Adrenal gland (tissue), 12 donors: ENCODE results near the gene KIAA1614. TPM values are rescaled to one million over a fixed set of nuclear protein-coding genes. Genes with fewer than 3 reads are reported as not detected.
"Not testable (repeated sequence)": the region's sequence is repeated elsewhere in the genome, so short reads cannot be mapped to it uniquely, and the experiment has no call there.

Experiments used
- DNase-seq, 7 donors: peaks; one replicate each; pipeline ENCODE4 v3.0.0-alpha.2; 2019 to 2020
- H3K27ac ChIP-seq, 5 donors: fragments of 200-600 bp; sonication (generic) in 4 of 5; 1 replicate in 3 of 5; 2 replicates in 2 of 5; pipeline versions ENCODE4 v1.5.1 to v1.8.0; 2016 to 2020; ENCODE audit warnings: mild to moderate bottlenecking in 1 of 5
- H3K27me3 ChIP-seq: fragments of 200-600 bp; 2 replicates; pipeline ENCODE4 v1.8.0; 2021
- H3K36me3 ChIP-seq, 2 donors: fragments of 200-600 bp; replicated peaks in 1 of 2; 1 replicate in 1 of 2; 2 replicates in 1 of 2; pipeline versions ENCODE4 v1.5.1 to v1.8.0; 2018 to 2022
- H3K4me1 ChIP-seq, 2 donors: fragments of 200-600 bp; replicated peaks in 1 of 2; 1 replicate in 1 of 2; 2 replicates in 1 of 2; pipeline versions ENCODE4 v1.5.1 to v1.8.0; 2018 to 2021
- H3K4me3 ChIP-seq, 4 donors: fragments of 200-600 bp; sonication (generic) in 3 of 4; one replicate each; pipeline ENCODE4 v1.5.1; 2016 to 2018
- H3K9me3 ChIP-seq, 3 donors: fragments of 200-600 bp; sonication (generic) in 1 of 3; replicated peaks in 1 of 3; 1 replicate in 2 of 3; 2 replicates in 1 of 3; pipeline versions ENCODE4 v1.5.1 to v1.8.0; 2016 to 2021
- POLR2A ChIP-seq, 2 donors: fragments of 450-650 bp; IDR thresholded peaks; one replicate each; pipeline ENCODE4 v1.6.1; 2017; ENCODE audit warnings: antibody characterized with exemption in 2 of 2, mild to moderate bottlenecking in 2 of 2, moderate library complexity in 1 of 2
- WGBS, 4 donors: extraction: QIAGEN DNeasy Blood & Tissue Kit in 2 of 4; methylation state at CpG; one replicate each; pipeline versions ENCODE4 v1.1.5 to v1.1.7; 2013 to 2017; 5-methylcytosine and 5-hydroxymethylcytosine counted together
- intact Hi-C, 2 donors: fragments of 100-400 bp; cut with DNase I; formaldehyde crosslinking; loops; one replicate each; pipeline versions ENCODE4 v1.14.1 to v1.15.0; 2022 to 2023
- polyA plus RNA-seq, 3 donors: library from polyadenylated mRNA; stranded (reverse); fragments of 200-250 nt in 2 of 3; fragments of 350-450 nt in 1 of 3; fragmentation: Illumina TruSeq in 1 of 3; extraction: RNeasy Lipid Tissue Mini Kit (QIAGEN cat#74804) in 1 of 3; gene quantifications; one replicate each; pipeline ENCODE4 v1.2.3, GENCODE V29; 2013 to 2014
- total RNA-seq, 9 donors: library from RNA; depleted of rRNA in 4 of 9; stranded (reverse); fragments of >200 nt in 4 of 9; fragments of 120-200 nt in 1 of 9; fragmentation: NEBNext Ultra II Directional in 1 of 9; extraction: Animal tissue kit (Norgen Biotek cat#: 25700) in 1 of 9; gene quantifications; one replicate each; pipeline versions ENCODE4 v1.1.0 to v1.2.4, GENCODE V29; 2013 to 2023
- TF ChIP-seq, protein P1 (sequence below), 6 experiments: fragments of 450-650 bp in 4 of 6; fragments of 200-600 bp in 2 of 6; sonication (generic) in 1 of 6; IDR thresholded peaks; 1 replicate in 5 of 6; 2 replicates in 1 of 6; pipeline versions ENCODE4 v1.5.1 to v1.8.0; 2016 to 2021; ENCODE audit warnings: antibody characterized with exemption in 6 of 6, mild to moderate bottlenecking in 2 of 6, moderate library complexity in 1 of 6
- donor health status: healthy with polysubstance abuse.
- donor health status: Bipolar disorder and iron deficiency.
- donor health status: DM: yes; HTN: yes; CAD: no.
- donor health status: DM: no; HTN: no; CAD: no.
- donor health status: DM: no; HTN: no; CAD: no.
- donor health status: DM: yes; HTN: yes; CAD: no.

Gene KIAA1614
- total and polyA plus RNA-seq, 12 donors: 0.18 to 6.9 (median 1.2) TPM

DNA sequence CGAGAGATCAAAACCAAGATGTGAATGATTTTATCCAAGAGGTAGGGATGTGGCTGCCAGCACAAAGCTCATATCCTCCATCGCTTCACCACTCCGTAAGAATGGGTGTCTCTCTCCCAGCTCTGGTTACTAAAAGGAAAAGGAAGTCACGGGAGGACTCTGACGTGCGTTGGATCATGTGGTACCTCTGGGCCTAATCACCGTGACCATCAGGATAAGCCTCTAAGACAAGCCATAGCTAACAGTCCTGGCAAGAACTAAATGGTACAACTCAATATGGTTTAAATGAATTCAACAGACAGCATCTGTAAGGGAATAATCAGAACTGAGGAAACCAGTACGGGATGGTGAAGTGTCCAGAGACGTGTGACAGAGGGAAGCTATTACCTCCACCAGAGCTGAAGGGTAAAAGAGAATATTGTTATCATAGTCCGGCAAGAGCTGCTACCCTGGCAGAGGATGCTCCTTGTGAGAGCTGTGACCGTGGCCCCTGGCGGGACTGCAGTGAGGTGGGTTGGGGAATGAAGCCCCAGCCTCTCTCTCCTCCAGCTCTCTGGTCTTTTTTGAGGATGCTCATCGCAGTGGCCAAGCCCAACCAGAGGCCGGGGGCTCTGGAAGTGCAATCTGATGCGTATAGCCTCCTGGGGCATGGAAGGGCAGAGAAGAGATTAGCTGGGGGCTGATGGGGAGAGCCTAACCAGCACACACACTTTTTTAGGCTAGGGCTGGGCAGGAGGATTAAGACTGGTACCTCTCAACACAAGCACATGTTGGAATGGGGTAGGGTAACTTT is 54.2 kb downstream of the KIAA1614 start:
- 85 to 91% (median 86%) methylated on average over 15 of the region's 15 CpGs for WGBS, 4 donors
- H3K9me3 ChIP-seq: no peaks in the 10 kb centered on the region
- H3K36me3 ChIP-seq: no peaks in the 10 kb centered on the region
- no peaks in the 10 kb centered on the region for H3K4me1 ChIP-seq
- no peak for DNase-seq
- no peaks in the 10 kb centered on the region for H3K27me3 ChIP-seq
- no peak overlapping the region for H3K4me3 ChIP-seq
- H3K27ac ChIP-seq: no peak overlapping the region
- TF ChIP-seq, protein P1, sequence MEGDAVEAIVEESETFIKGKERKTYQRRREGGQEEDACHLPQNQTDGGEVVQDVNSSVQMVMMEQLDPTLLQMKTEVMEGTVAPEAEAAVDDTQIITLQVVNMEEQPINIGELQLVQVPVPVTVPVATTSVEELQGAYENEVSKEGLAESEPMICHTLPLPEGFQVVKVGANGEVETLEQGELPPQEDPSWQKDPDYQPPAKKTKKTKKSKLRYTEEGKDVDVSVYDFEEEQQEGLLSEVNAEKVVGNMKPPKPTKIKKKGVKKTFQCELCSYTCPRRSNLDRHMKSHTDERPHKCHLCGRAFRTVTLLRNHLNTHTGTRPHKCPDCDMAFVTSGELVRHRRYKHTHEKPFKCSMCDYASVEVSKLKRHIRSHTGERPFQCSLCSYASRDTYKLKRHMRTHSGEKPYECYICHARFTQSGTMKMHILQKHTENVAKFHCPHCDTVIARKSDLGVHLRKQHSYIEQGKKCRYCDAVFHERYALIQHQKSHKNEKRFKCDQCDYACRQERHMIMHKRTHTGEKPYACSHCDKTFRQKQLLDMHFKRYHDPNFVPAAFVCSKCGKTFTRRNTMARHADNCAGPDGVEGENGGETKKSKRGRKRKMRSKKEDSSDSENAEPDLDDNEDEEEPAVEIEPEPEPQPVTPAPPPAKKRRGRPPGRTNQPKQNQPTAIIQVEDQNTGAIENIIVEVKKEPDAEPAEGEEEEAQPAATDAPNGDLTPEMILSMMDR (IDR thresholded peaks at IDR 0.05): no peak
- no peak for TF ChIP-seq POLR2A (IDR thresholded peaks at IDR 0.05)
- intact Hi-C loops: no loop called here

DNA sequence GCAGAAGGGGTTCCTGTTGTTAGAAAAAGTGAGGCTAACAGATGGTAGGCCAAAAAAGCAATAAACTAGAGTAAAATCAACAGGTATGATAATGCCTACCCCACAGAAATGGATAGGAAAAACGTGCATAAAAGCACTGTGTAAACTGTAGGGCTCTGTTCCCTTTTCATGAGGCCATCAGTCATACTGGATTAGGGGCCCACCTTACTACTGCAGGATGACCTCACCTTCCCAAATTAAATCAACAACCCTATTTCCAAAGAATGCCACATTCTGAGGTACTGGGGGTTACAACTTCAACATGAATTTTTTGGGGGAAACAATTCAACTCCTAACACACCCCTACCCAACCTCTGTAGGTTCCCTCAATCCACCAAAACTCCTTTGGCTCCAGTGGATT is 54.9 kb downstream of the KIAA1614 start:
- no peaks in the 10 kb centered on the region for H3K27me3 ChIP-seq
- peaks cover 0 to 3% of the 10 kb centered on the region in 2 donors for H3K36me3 ChIP-seq
- DNase-seq: no peak
- no peaks in the 10 kb centered on the region for H3K9me3 ChIP-seq
- WGBS, 4 donors: 31 to 88% (median 58%) methylated on average over 1 of the region's 1 CpG
- TF ChIP-seq POLR2A (IDR thresholded peaks at IDR 0.05): no peak
- TF ChIP-seq, protein P1 (IDR thresholded peaks at IDR 0.05): no peak
- no peak overlapping the region for H3K4me3 ChIP-seq
- H3K4me1 ChIP-seq: no peaks in the 10 kb centered on the region
- no peak overlapping the region for H3K27ac ChIP-seq
- intact Hi-C loops: no loop called here

DNA sequence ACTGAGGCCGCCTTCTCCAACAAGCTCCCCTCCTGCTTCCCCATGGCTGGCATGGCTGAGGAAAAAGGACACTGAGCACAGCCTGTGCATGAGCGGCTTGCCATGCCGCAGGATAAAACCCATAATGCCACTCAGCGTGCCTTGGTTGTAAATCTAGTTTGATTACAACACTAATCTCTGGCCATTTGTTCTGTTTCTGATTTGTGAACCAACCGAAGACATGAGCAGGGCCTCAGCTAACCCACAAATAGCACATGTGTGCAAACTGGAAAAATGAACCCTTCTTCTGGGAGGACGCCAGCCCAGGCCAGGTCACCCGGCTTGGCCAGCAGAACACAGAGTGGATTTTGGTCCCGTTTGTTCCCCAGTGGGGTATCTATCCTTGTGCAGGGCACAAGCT is 56.1 kb downstream of the KIAA1614 start:
- H3K27ac ChIP-seq, intact Hi-C loops, H3K36me3 ChIP-seq, H3K4me1 ChIP-seq, H3K9me3 ChIP-seq, DNase-seq, H3K4me3 ChIP-seq, H3K27me3 ChIP-seq: not testable (repeated sequence)
- 85 to 91% (median 88%) methylated on average over 7 to 8 of the region's 8 CpGs for WGBS, 4 donors

DNA sequence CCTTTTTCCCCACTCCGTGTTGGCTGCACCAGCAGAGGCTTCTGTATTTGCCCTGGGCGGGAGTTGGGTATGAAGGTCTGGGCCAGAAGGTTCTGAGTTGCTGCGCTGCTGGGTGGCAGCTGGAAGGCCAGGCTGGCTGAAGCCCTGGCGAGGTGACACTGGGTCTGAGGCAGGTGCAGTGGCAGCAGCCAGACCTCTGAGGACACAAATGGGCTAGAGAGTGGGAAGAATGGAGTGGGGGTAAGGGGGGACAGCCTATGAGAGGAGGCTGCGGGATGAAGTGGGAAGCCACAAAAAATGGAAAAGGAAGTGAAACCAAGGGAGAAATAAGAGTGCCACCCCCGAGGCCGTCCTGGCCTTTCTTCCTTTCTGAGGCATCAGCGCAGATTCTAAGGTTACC is 56.7 kb downstream of the KIAA1614 start:
- 65 to 75% (median 66%) methylated on average over 8 of the region's 8 CpGs for WGBS, 4 donors
- no peaks in the 10 kb centered on the region for H3K27me3 ChIP-seq
- intact Hi-C loops: no loop called here
- DNase-seq: no peak
- H3K36me3 ChIP-seq: peaks cover 0 to 3% of the 10 kb centered on the region in 2 donors
- no peaks in the 10 kb centered on the region for H3K4me1 ChIP-seq
- H3K27ac ChIP-seq: no peak overlapping the region
- no peaks in the 10 kb centered on the region for H3K9me3 ChIP-seq
- TF ChIP-seq, protein P1 (IDR thresholded peaks at IDR 0.05): no peak
- no peak for TF ChIP-seq POLR2A (IDR thresholded peaks at IDR 0.05)
- no peak overlapping the region for H3K4me3 ChIP-seq
